ENCODE measurements around the gene MUS81. TPM values are rescaled to one million over a fixed set of nuclear protein-coding genes. Genes with fewer than 3 reads are reported as not detected.
"Not testable (repeated sequence)": the region's sequence is repeated elsewhere in the genome, so short reads cannot be mapped to it uniquely, and the experiment has no call there.

Gene MUS81
- total RNA-seq, 2 experiments from 2014 or later = 54.7 to 60.2 TPM

- peak overlapping the region; percentile 75 for H3K27ac Mint-ChIP-seq
- intact Hi-C loops (cut with micrococcal nuclease) = loop anchor here (10.0 kb wide), 1 partner anchor 73 kb away; the partner anchor contains the start of gene SART1
- H3K4me3 Mint-ChIP-seq = peak overlapping the region; percentile 94
- POLR2A ChIA-PET = interaction anchor here (0.6 to 28.1 kb wide), 36 partner anchors 8 to 467 kb away, joined by 3 to 560 read pairs (median 4); partner anchors contain the start of genes C11orf68, CFL1, CTSW and DRAP1
- H3K27me3 Mint-ChIP-seq = no peaks in the 10 kb centered on the region
- H3K4me1 Mint-ChIP-seq (ENCODE audit: low read depth) = peaks cover 55% of the 10 kb centered on the region
- CTCF ChIA-PET = interaction anchor here (0.8 to 10.5 kb wide), 29 partner anchors 6 to 276 kb away, joined by 3 to 283 read pairs (median 8); partner anchors contain the start of genes AP5B1, C11orf68, CFL1 and CTSW
- TF ChIP-seq, protein P1, sequence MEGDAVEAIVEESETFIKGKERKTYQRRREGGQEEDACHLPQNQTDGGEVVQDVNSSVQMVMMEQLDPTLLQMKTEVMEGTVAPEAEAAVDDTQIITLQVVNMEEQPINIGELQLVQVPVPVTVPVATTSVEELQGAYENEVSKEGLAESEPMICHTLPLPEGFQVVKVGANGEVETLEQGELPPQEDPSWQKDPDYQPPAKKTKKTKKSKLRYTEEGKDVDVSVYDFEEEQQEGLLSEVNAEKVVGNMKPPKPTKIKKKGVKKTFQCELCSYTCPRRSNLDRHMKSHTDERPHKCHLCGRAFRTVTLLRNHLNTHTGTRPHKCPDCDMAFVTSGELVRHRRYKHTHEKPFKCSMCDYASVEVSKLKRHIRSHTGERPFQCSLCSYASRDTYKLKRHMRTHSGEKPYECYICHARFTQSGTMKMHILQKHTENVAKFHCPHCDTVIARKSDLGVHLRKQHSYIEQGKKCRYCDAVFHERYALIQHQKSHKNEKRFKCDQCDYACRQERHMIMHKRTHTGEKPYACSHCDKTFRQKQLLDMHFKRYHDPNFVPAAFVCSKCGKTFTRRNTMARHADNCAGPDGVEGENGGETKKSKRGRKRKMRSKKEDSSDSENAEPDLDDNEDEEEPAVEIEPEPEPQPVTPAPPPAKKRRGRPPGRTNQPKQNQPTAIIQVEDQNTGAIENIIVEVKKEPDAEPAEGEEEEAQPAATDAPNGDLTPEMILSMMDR (IDR thresholded peaks at IDR 0.05) = peak; percentile 37
- peak; percentile 71 for DNase-seq
- peak; percentile 4 for ATAC-seq
- H3K9me3 Mint-ChIP-seq = no peaks in the 10 kb centered on the region
- H3K36me3 Mint-ChIP-seq (ENCODE audit: low read depth) = peaks cover 44% of the 10 kb centered on the region
Measured at GRCh38 chr11:65891219-65892136, 31.2 kb downstream of the MUS81 start.

GRCh38 chr11:65892137-65892540 is 31.9 kb downstream of the MUS81 start:
- peaks cover 42% of the 10 kb centered on the region for H3K36me3 Mint-ChIP-seq (ENCODE audit: low read depth)
- H3K4me1 Mint-ChIP-seq (ENCODE audit: low read depth) = peaks cover 55% of the 10 kb centered on the region
- ChIA-PET CTCF (interaction anchor here (0.6 to 10.5 kb wide), 11 partner anchors 9 to 224 kb away, joined by 3 to 283 read pairs (median 5); partner anchors contain the start of genes CFL1, EFEMP2, FOSL1 and MUS81), POLR2A (interaction anchor here (0.9 to 28.1 kb wide), 14 partner anchors 8 to 468 kb away, joined by 3 to 560 read pairs (median 4); partner anchors contain the start of genes CFL1, EFEMP2, FOSL1 and MALAT1)
- peak; percentile 75 for DNase-seq
- intact Hi-C loops (cut with micrococcal nuclease) = loop anchor here (10.0 kb wide), 1 partner anchor 73 kb away; the partner anchor contains the start of gene SART1
- H3K27me3 Mint-ChIP-seq, H3K9me3 Mint-ChIP-seq: not testable (repeated sequence)
- H3K4me3 Mint-ChIP-seq = peak overlapping the region; percentile 94
- ATAC-seq = peak; percentile 6
- H3K27ac Mint-ChIP-seq = peak overlapping the region; percentile 75

DNA sequence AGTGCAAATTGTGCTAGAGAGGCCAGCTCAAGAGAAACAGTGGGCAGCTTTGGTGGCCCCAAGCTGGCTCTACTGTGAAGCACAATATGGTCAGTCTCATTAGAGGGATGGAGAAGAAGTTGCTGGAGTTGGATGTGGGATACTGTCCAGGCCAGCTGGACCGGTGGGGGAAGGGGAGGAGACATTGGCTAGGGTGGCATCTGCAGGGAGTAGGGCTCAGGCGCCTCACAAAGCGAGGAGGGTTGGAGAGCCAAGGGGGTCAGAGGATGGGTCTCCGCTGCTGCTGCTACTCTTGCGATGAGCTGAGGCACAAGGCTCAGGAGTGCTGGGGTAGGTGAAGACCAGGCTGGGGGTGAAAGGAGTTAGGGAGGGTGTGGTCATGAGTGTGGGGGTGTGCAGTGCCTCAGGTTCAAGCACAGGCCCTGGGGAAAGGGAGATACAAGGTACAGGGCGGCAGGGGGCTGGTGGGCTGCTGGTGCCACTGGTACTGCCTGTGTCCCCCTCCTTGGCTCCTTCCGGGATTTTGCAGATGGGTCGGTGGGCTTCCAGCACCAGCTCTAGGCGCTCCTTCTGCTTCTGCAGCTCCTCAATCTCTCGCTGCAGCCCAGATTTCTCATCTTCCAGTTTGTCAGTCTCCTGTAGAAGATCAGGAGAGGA is 32.6 kb downstream of the MUS81 start:
- Mint-ChIP-seq H3K4me3 (peak overlapping the region; percentile 94), H3K27ac (peak overlapping the region; percentile 75), H3K36me3 (ENCODE audit: low read depth) (peaks cover 46% of the 10 kb centered on the region), H3K9me3 (no peaks in the 10 kb centered on the region), H3K4me1 (ENCODE audit: low read depth) (peaks cover 55% of the 10 kb centered on the region), H3K27me3 (no peaks in the 10 kb centered on the region)
- no peak for ATAC-seq
- intact Hi-C loops (cut with micrococcal nuclease) = loop anchor here (10.0 kb wide), 1 partner anchor 72 kb away; the partner anchor contains the start of gene SART1
- peak; percentile 32 for DNase-seq
- CTCF ChIA-PET = interaction anchor here (0.6 to 10.5 kb wide), 11 partner anchors 8 to 225 kb away, joined by 3 to 283 read pairs (median 7); partner anchors contain the start of genes CFL1, EFEMP2, FOSL1 and MUS81
- POLR2A ChIA-PET = interaction anchor here (0.8 to 28.1 kb wide), 9 partner anchors 8 to 73 kb away, joined by 3 to 560 read pairs (median 4); partner anchors contain the start of genes CFL1, EFEMP2, MUS81 and SART1
- TF ChIP-seq, protein P1 (IDR thresholded peaks at IDR 0.05) = no peak

DNA sequence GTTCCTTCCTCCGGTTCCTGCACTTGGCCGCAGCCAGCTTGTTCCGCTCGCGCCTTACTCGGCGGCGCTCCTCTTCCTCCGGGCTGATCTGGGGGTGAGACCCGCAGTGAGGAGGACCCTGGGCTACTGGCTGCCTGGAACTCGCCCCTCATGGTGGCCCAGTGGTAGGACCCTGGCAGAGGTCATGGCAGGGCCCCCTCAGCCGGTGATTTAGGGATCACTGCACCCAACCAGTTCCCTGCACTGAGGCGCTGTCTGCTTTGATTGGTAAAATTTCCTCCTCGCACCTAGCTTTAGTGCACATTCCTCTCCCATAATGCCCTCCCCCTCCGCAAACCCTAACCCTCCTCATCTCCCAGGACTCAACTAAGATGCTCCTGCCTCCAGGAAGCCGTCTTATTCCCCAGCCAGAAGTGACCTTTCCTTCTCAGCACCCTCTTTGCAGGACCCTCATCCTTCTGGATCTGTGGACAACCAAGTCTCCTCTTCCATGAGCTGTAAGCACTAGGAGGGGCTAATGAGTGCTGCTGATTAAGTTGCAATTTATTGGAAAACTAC is 33.9 kb downstream of the MUS81 start:
- peak; percentile 56 for DNase-seq
- intact Hi-C loops (cut with micrococcal nuclease) = loop anchor here (10.0 kb wide), 1 partner anchor 71 kb away; the partner anchor contains the start of gene SART1
- no peak for ATAC-seq
- ChIA-PET CTCF (interaction anchor here (0.9 to 7.1 kb wide), 9 partner anchors 9 to 128 kb away, joined by 3 to 50 read pairs (median 4); partner anchors contain the start of gene AP5B1), POLR2A (interaction anchor here (0.6 to 28.1 kb wide), 11 partner anchors 18 to 242 kb away, joined by 3 to 560 read pairs (median 4); partner anchors contain the start of genes CFL1, EFEMP2, MUS81 and SART1)
- Mint-ChIP-seq H3K4me1 (ENCODE audit: low read depth) (peaks cover 54% of the 10 kb centered on the region), H3K36me3 (ENCODE audit: low read depth) (peaks cover 46% of the 10 kb centered on the region), H3K27me3 (no peaks in the 10 kb centered on the region), H3K27ac (peak overlapping the region; percentile 75), H3K9me3 (no peaks in the 10 kb centered on the region), H3K4me3 (peak overlapping the region; percentile 94)
- TF ChIP-seq, protein P1 (IDR thresholded peaks at IDR 0.05) = no peak

Data from activated CD8-positive, alpha-beta T cell treated with anti-CD3 and anti-CD28 coated beads for 36 hours (primary cell).